ENCODE measurements around the gene FGF10. TPM values are rescaled to one million over a fixed set of nuclear protein-coding genes. Genes with fewer than 3 reads are reported as not detected.

The FGF10 gene
- total RNA-seq, 1 donor from 2014 or later = 4.5 TPM

GRCh38 chr5:44361342-44362001, 27.7 kb downstream of the FGF10 start:
- no peak overlapping the region for H3K4me3 Mint-ChIP-seq
- no peaks in the 10 kb centered on the region for H3K27me3 Mint-ChIP-seq (ENCODE audit: low read depth)
- H3K9me3 Mint-ChIP-seq = no peaks in the 10 kb centered on the region
- H3K36me3 Mint-ChIP-seq (ENCODE audit: low read depth) = no peaks in the 10 kb centered on the region
- no peak for TF ChIP-seq CTCF (conservative IDR thresholded peaks at IDR 0.05)
- no peak for DNase-seq (ENCODE audit: low read depth, low spot score)
- no peaks in the 10 kb centered on the region for H3K4me1 Mint-ChIP-seq
- no peak overlapping the region for H3K27ac Mint-ChIP-seq (ENCODE audit: unreplicated experiment)

- H3K36me3 Mint-ChIP-seq (ENCODE audit: low read depth) = no peaks in the 10 kb centered on the region
- H3K9me3 Mint-ChIP-seq = no peaks in the 10 kb centered on the region
- no peaks in the 10 kb centered on the region for H3K4me1 Mint-ChIP-seq
- TF ChIP-seq CTCF (conservative IDR thresholded peaks at IDR 0.05) = no peak
- no peak overlapping the region for H3K4me3 Mint-ChIP-seq
- no peak overlapping the region for H3K27ac Mint-ChIP-seq (ENCODE audit: unreplicated experiment)
- H3K27me3 Mint-ChIP-seq (ENCODE audit: low read depth) = no peaks in the 10 kb centered on the region
- no peak for DNase-seq (ENCODE audit: low read depth, low spot score)
These were observed 28.3 kb downstream of the FGF10 start for GRCh38 chr5:44360919-44361318.

GRCh38 chr5:44358421-44358820, 30.8 kb downstream of the FGF10 start:
- H3K4me3 Mint-ChIP-seq = no peak overlapping the region
- H3K4me1 Mint-ChIP-seq = no peaks in the 10 kb centered on the region
- no peaks in the 10 kb centered on the region for H3K36me3 Mint-ChIP-seq (ENCODE audit: low read depth)
- no peaks in the 10 kb centered on the region for H3K9me3 Mint-ChIP-seq
- DNase-seq (ENCODE audit: low read depth, low spot score) = no peak
- H3K27me3 Mint-ChIP-seq (ENCODE audit: low read depth) = no peaks in the 10 kb centered on the region
- H3K27ac Mint-ChIP-seq (ENCODE audit: unreplicated experiment) = no peak overlapping the region
- no peak for TF ChIP-seq CTCF (conservative IDR thresholded peaks at IDR 0.05)

- Mint-ChIP-seq H3K4me3 (no peak overlapping the region), H3K9me3 (no peaks in the 10 kb centered on the region), H3K4me1 (no peaks in the 10 kb centered on the region), H3K36me3 (ENCODE audit: low read depth) (no peaks in the 10 kb centered on the region), H3K27ac (ENCODE audit: unreplicated experiment) (no peak overlapping the region), H3K27me3 (ENCODE audit: low read depth) (no peaks in the 10 kb centered on the region)
- no peak for DNase-seq (ENCODE audit: low read depth, low spot score)
- TF ChIP-seq CTCF (conservative IDR thresholded peaks at IDR 0.05) = no peak
These were observed 33.0 kb downstream of the FGF10 start for GRCh38 chr5:44356231-44356630.

- Mint-ChIP-seq H3K27ac (ENCODE audit: unreplicated experiment) (no peak overlapping the region), H3K9me3 (no peaks in the 10 kb centered on the region), H3K4me3 (no peak overlapping the region), H3K4me1 (no peaks in the 10 kb centered on the region), H3K27me3 (ENCODE audit: low read depth) (no peaks in the 10 kb centered on the region), H3K36me3 (ENCODE audit: low read depth) (no peaks in the 10 kb centered on the region)
- no peak for DNase-seq (ENCODE audit: low read depth, low spot score)
- no peak for TF ChIP-seq CTCF (conservative IDR thresholded peaks at IDR 0.05)
These were observed 43.3 kb downstream of the FGF10 start for GRCh38 chr5:44345871-44346270.

All from neural crest cell (in vitro differentiated cells).